Natural killer cell (primary cell): ENCODE results near the gene LPAR2. TPM values are rescaled to one million over a fixed set of nuclear protein-coding genes. Genes with fewer than 3 reads are reported as not detected.
"Not testable (repeated sequence)": the region's sequence is repeated elsewhere in the genome, so short reads cannot be mapped to it uniquely, and the experiment has no call there.

ENCODE experiments used
- ATAC-seq, 3 donors: fragments of 150-1000 bp in 2 of 3; fragments of 200-7000 bp in 1 of 3; cut with Tn5 transposase; 1 replicate in 1 of 3; 2 replicates in 2 of 3; pipeline ENCODE4 v1.10.0; 2021; ENCODE audit warnings: mild to moderate bottlenecking in 2 of 3, moderate library complexity in 2 of 3
- DNase-seq, 2 donors: peaks; one replicate each; pipeline versions ENCODE4 v3.0.0 to v3.0.0-alpha.2; 2013 to 2021; ENCODE audit warnings: mixed read lengths in 1 of 2
- H3K27ac ChIP-seq: one replicate; pipeline ENCODE4 v1.5.1; 2013; ENCODE audit warnings: mild to moderate bottlenecking, low read length
- H3K27me3 ChIP-seq: one replicate; pipeline ENCODE4 v1.6.1; 2013; ENCODE audit warnings: low read length; ENCODE audit not compliant: control insufficient read depth, insufficient read depth
- H3K36me3 ChIP-seq: one replicate; pipeline ENCODE4 v1.6.1; 2013; ENCODE audit warnings: low read length; ENCODE audit not compliant: control insufficient read depth, insufficient read depth
- H3K4me1 ChIP-seq: one replicate; pipeline ENCODE4 v1.6.1; 2013; ENCODE audit warnings: low read length; ENCODE audit not compliant: control insufficient read depth, insufficient read depth
- H3K4me3 ChIP-seq: one replicate; pipeline ENCODE4 v1.5.1; 2013; ENCODE audit warnings: low read length
- H3K9me3 ChIP-seq: one replicate; pipeline ENCODE4 v1.6.1; 2013; ENCODE audit warnings: low read length; ENCODE audit not compliant: control insufficient read depth, insufficient read depth
- H3K27ac Mint-ChIP-seq, 2 donors: one replicate each; pipeline ENCODE4 v1.8.0; 2022; ENCODE audit warnings: mild to moderate bottlenecking in 2 of 2, mixed read lengths in 2 of 2, moderate library complexity in 1 of 2
- H3K27me3 Mint-ChIP-seq, 2 donors: one replicate each; pipeline ENCODE4 v1.8.0; 2022; ENCODE audit warnings: low read depth in 2 of 2, mixed read lengths in 2 of 2
- H3K36me3 Mint-ChIP-seq: one replicate; pipeline ENCODE4 v1.8.0; 2022; ENCODE audit warnings: mixed read lengths
- H3K4me1 Mint-ChIP-seq, 2 donors: one replicate each; pipeline ENCODE4 v1.8.0; 2022; ENCODE audit warnings: mixed read lengths in 2 of 2
- H3K4me3 Mint-ChIP-seq: one replicate; pipeline ENCODE4 v1.8.0; 2022; ENCODE audit warnings: mild to moderate bottlenecking, moderate library complexity, mixed read lengths
- H3K9me3 Mint-ChIP-seq, 2 donors: one replicate each; pipeline ENCODE4 v1.8.0; 2022; ENCODE audit warnings: mixed read lengths in 2 of 2
- WGBS: methylation state at CpG from one replicate; pipeline ENCODE4 v1.1.7; 2013; ENCODE audit warnings: missing lambda C conversion rate; ENCODE audit not compliant: insufficient coverage; 5-methylcytosine and 5-hydroxymethylcytosine counted together
- intact Hi-C: fragments of 100-400 bp; cut with micrococcal nuclease; formaldehyde crosslinking; loops from one replicate; pipeline ENCODE4 v1.14.2; 2022
- total RNA-seq, 4 donors: library from RNA; stranded (reverse); fragments of 120-200 nt in 1 of 4; gene quantifications; one replicate each; pipeline versions ENCODE4 v1.2.3 to v1.2.4, GENCODE V29; 2013 to 2022
- TF ChIP-seq, protein P1 (sequence below): fragments of 200-600 bp; IDR thresholded peaks from one replicate; pipeline ENCODE4 v1.8.0; 2022; ENCODE audit warnings: antibody characterized with exemption

LPAR2 gene
- total RNA-seq, 3 donors from 2014 or later (not counting 1 experiment from before 2014, with no cell fraction given) = 52.1 to 81.5 (median 56.4) TPM

GRCh38 chr19:19600793-19601330 is 27.2 kb downstream of the LPAR2 start:
- no peaks in the 10 kb centered on the region for H3K27me3 ChIP-seq
- intact Hi-C loops = no loop called here
- Mint-ChIP-seq H3K4me3 (no peak overlapping the region), H3K27me3 (no peaks in the 10 kb centered on the region), H3K36me3 (no peaks in the 10 kb centered on the region), H3K27ac (peak overlapping the region in 1 of 2 donors; percentile 5), H3K9me3 (no peaks in the 10 kb centered on the region), H3K4me1 (peaks cover 14 to 15% of the 10 kb centered on the region in 2 donors)
- no peak for ATAC-seq
- peak in 1 of 2 donors; percentile 60 for DNase-seq
- TF ChIP-seq, protein P1, sequence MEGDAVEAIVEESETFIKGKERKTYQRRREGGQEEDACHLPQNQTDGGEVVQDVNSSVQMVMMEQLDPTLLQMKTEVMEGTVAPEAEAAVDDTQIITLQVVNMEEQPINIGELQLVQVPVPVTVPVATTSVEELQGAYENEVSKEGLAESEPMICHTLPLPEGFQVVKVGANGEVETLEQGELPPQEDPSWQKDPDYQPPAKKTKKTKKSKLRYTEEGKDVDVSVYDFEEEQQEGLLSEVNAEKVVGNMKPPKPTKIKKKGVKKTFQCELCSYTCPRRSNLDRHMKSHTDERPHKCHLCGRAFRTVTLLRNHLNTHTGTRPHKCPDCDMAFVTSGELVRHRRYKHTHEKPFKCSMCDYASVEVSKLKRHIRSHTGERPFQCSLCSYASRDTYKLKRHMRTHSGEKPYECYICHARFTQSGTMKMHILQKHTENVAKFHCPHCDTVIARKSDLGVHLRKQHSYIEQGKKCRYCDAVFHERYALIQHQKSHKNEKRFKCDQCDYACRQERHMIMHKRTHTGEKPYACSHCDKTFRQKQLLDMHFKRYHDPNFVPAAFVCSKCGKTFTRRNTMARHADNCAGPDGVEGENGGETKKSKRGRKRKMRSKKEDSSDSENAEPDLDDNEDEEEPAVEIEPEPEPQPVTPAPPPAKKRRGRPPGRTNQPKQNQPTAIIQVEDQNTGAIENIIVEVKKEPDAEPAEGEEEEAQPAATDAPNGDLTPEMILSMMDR = no peak
- WGBS = 43% methylated on average over 1 of the region's 1 CpG
- H3K36me3 ChIP-seq = no peaks in the 10 kb centered on the region
- no peak overlapping the region for H3K4me3 ChIP-seq
- peaks cover 37% of the 10 kb centered on the region for H3K4me1 ChIP-seq
- H3K9me3 ChIP-seq = no peaks in the 10 kb centered on the region
- H3K27ac ChIP-seq = peak overlapping the region; percentile 14

DNA sequence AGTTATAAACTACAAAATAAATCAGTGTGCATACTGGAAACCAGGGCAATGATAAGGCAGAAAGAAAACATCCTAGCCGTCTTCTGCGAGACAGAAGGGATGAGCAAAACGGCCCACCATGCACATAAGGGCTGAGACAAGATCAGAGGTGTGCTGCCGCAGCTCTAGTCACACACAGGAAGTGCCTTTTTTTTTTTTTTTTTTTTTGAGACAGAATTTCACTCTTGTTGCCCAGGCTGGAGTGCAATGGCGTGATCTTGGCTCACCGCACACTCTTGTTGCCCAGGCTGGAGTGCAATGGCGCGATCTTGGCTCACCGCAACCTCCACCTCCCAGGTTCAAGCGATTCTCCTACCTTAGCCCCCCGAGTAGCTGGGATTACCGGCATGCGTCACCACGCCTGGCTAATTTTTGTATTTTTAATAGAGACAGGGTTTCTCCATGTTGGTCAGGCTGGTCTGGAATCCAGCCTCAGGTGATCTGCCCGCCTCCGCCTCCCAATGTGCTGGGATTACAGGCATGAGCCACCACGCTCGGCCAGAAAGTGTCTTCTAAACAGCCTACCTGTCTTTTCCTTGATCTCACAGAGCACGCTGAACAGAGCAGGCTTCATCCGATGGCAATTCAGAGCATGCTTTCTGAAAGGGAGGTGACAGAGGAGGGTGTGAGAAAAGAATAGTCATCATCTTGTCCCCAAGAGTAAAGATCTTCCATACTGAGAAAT is 29.1 kb downstream of the LPAR2 start:
- H3K4me1 ChIP-seq = peaks cover 37% of the 10 kb centered on the region
- H3K27me3 Mint-ChIP-seq, H3K27me3 ChIP-seq, H3K36me3 ChIP-seq, H3K9me3 ChIP-seq, intact Hi-C loops, H3K9me3 Mint-ChIP-seq, H3K4me3 ChIP-seq, H3K36me3 Mint-ChIP-seq: not testable (repeated sequence)
- ATAC-seq (peak; percentile 57 to 69 (median 66)), DNase-seq (peak in 1 of 2 donors; percentile 90)
- Mint-ChIP-seq H3K4me1 (peaks cover 14 to 15% of the 10 kb centered on the region in 2 donors), H3K27ac (peak overlapping the region; percentile 79 to 82), H3K4me3 (peak overlapping the region; percentile 52)
- WGBS = 69% methylated on average over 20 of the region's 20 CpGs
- peak overlapping the region; percentile 89 for H3K27ac ChIP-seq

GRCh38 chr19:19597809-19598306 is 30.2 kb downstream of the LPAR2 start:
- H3K27ac ChIP-seq = peak overlapping the region; percentile 89
- no peaks in the 10 kb centered on the region for H3K36me3 ChIP-seq
- Mint-ChIP-seq H3K4me1 (peaks cover 14% of the 10 kb centered on the region in 2 donors), H3K9me3 (no peaks in the 10 kb centered on the region), H3K27me3 (no peaks in the 10 kb centered on the region), H3K4me3 (peak overlapping the region; percentile 21), H3K36me3 (no peaks in the 10 kb centered on the region), H3K27ac (peak overlapping the region; percentile 79 to 82)
- ATAC-seq (peak; percentile 74 to 79 (median 78)), DNase-seq (peak in 1 of 2 donors; percentile 94)
- 64% methylated on average over 8 of the region's 8 CpGs for WGBS
- H3K4me3 ChIP-seq = no peak overlapping the region
- intact Hi-C loops = no loop called here
- H3K9me3 ChIP-seq = no peaks in the 10 kb centered on the region
- TF ChIP-seq, protein P1 = no peak
- no peaks in the 10 kb centered on the region for H3K27me3 ChIP-seq
- H3K4me1 ChIP-seq = peaks cover 35% of the 10 kb centered on the region

GRCh38 chr19:19595171-19595701 is 32.8 kb downstream of the LPAR2 start:
- Mint-ChIP-seq H3K4me1 (peaks cover 7 to 19% of the 10 kb centered on the region in 2 donors), H3K4me3 (no peak overlapping the region), H3K27ac (no peak overlapping the region), H3K9me3 (no peaks in the 10 kb centered on the region), H3K36me3 (no peaks in the 10 kb centered on the region), H3K27me3 (no peaks in the 10 kb centered on the region)
- intact Hi-C loops = no loop called here
- 89% methylated on average over 8 of the region's 8 CpGs for WGBS
- ATAC-seq = no peak
- H3K27me3 ChIP-seq = no peaks in the 10 kb centered on the region
- no peak for DNase-seq
- H3K36me3 ChIP-seq = no peaks in the 10 kb centered on the region
- H3K9me3 ChIP-seq = no peaks in the 10 kb centered on the region
- no peak overlapping the region for H3K27ac ChIP-seq
- TF ChIP-seq, protein P1 = no peak
- H3K4me3 ChIP-seq = no peak overlapping the region
- peaks cover 42% of the 10 kb centered on the region for H3K4me1 ChIP-seq
